OCI-LY7 (cell line): ENCODE measurements around the gene CLEC12A. TPM values are rescaled to one million over a fixed set of nuclear protein-coding genes. Genes with fewer than 3 reads are reported as not detected.

Source experiments
- BruUV-seq: library from RNA; stranded (reverse); fragments of 400-500 nt; replicated peaks from 2 replicates; lab custom pipeline; 2021; lab: Mats Ljungman, UMichigan
- CTCF ChIA-PET: fragments of 300-600 bp; sonication (Branson Sonifier 250); formaldehyde crosslinking; loops from one replicate; lab custom pipeline; 2022; ENCODE audit warnings: antibody characterized with exemption; ENCODE audit not compliant: unreplicated experiment; lab: Charles Lee
- POLR2A ChIA-PET: fragments of 300-600 bp; sonication (Branson Sonifier 250); formaldehyde crosslinking; loops from one replicate; lab custom pipeline; 2022; ENCODE audit warnings: antibody characterized with exemption; lab: Charles Lee
- DNase-seq: peaks from one replicate; pipeline ENCODE4 v3.0.0-alpha.2; 2015; ENCODE audit warnings: low spot score
- H2AFZ ChIP-seq: fragments of 200-600 bp; sonication (generic), shearing (Covaris generic); 2 replicates; pipeline ENCODE4 v1.6.1; 2014; ENCODE audit warnings: mild to moderate bottlenecking, antibody characterized with exemption, low read length, moderate library complexity
- H3K27ac ChIP-seq: fragments of 200-600 bp; sonication (generic); 2 replicates; pipeline ENCODE4 v1.5.1; 2014; ENCODE audit warnings: mixed run types, low read depth, mild to moderate bottlenecking, moderate library complexity, low read length, inconsistent platforms; ENCODE audit not compliant: poor library complexity, severe bottlenecking
- H3K36me3 ChIP-seq: fragments of 200-600 bp; sonication (generic); 2 replicates; pipeline ENCODE4 v1.6.1; 2014; ENCODE audit warnings: mild to moderate bottlenecking, antibody characterized with exemption, low read length, moderate library complexity, mixed read lengths; ENCODE audit not compliant: insufficient read depth
- H3K4me1 ChIP-seq: fragments of 200-600 bp; sonication (generic); 2 replicates; pipeline ENCODE4 v1.5.1; 2014; ENCODE audit warnings: mild to moderate bottlenecking, low read length; ENCODE audit not compliant: insufficient read depth, poor library complexity, severe bottlenecking
- H3K4me2 ChIP-seq: fragments of 200-600 bp; sonication (generic); 2 replicates; pipeline ENCODE4 v1.6.1; 2014; ENCODE audit warnings: mild to moderate bottlenecking, low read length
- H3K4me3 ChIP-seq: fragments of 200-600 bp; sonication (generic); 2 replicates; pipeline ENCODE4 v1.5.1; 2014; ENCODE audit warnings: mild to moderate bottlenecking, low read depth, low read length; ENCODE audit not compliant: poor library complexity, severe bottlenecking
- H3K79me2 ChIP-seq: fragments of 200-600 bp; sonication (generic); 2 replicates; pipeline ENCODE4 v1.6.1; 2016; ENCODE audit warnings: low read depth, mild to moderate bottlenecking, low read length, moderate library complexity, mixed read lengths; ENCODE audit not compliant: insufficient read depth
- H3K9me2 ChIP-seq: fragments of 200-600 bp; sonication (generic); 2 replicates; pipeline ENCODE4 v1.6.1; 2016; ENCODE audit warnings: mild to moderate bottlenecking, low read length, mixed read lengths; ENCODE audit not compliant: insufficient read depth
- H3K9me3 ChIP-seq: fragments of 200-600 bp; sonication (generic); 2 replicates; pipeline ENCODE4 v1.6.1; 2014; ENCODE audit warnings: mild to moderate bottlenecking, mixed run types, low read length, mixed read lengths
- H4K20me1 ChIP-seq: fragments of 200-600 bp; sonication (generic); 2 replicates; pipeline ENCODE4 v1.6.1; 2014; ENCODE audit warnings: mild to moderate bottlenecking, antibody characterized with exemption, low read length, moderate library complexity, mixed read lengths; ENCODE audit not compliant: insufficient read depth
- EZH2phosphoT487 ChIP-seq: fragments of 200-600 bp; sonication (generic); IDR thresholded peaks from 2 replicates; pipeline ENCODE4 v1.6.1; 2018; ENCODE audit warnings: low read depth, borderline replicate concordance, mild to moderate bottlenecking, mixed run types, antibody characterized with exemption, low read length, moderate library complexity, mixed read lengths
- intact Hi-C: fragments of 100-400 bp; cut with micrococcal nuclease; formaldehyde crosslinking; loops from one replicate; pipeline ENCODE4 v1.10.0; 2022; ENCODE audit not compliant: unreplicated experiment
- total RNA-seq, 2 experiments: library from RNA; depleted of rRNA in 1 of 2; stranded (reverse); fragments of >200 nt in 1 of 2; shearing (Covaris generic) in 1 of 2; gene quantifications; 2 replicates each; pipeline ENCODE4 v1.2.3, GENCODE V29; 2014 to 2022
- TF ChIP-seq, protein P1 (sequence below): fragments of 200-600 bp; sonication (generic); conservative IDR thresholded peaks from 2 replicates; pipeline ENCODE4 v1.5.1; 2014; ENCODE audit warnings: mild to moderate bottlenecking, antibody characterized with exemption, low read length, moderate library complexity, mixed read lengths

Gene CLEC12A
- total RNA-seq, 2 experiments from 2014 or later: not detected

DNA sequence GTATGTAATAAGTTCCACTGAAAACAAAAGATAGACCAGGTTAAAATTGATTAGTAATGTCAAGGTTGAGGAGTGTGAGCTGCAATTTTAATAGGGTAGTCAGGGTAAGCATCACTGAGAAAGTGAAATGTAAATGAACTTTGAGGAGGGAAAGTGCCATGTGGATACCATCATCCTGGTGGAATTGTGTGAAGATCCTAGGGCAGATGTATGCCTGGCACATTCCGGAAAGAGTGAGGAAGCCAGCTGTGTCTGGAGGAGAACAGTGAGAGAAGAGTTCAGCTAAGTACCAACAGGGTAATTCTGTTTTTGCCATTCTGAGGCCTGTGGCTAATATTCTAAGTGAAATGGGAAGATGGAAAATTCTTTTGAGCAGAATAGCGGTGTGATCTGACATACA, 36.2 kb upstream of the CLEC12A start:
- Histone ChIP-seq H3K9me2 (no peaks in the 10 kb centered on the region), H3K4me1 (peaks cover 5% of the 10 kb centered on the region), H3K9me3 (no peaks in the 10 kb centered on the region), H2AFZ (no peak overlapping the region), H4K20me1 (no peaks in the 10 kb centered on the region), H3K79me2 (no peaks in the 10 kb centered on the region), H3K4me3 (no peak overlapping the region), H3K4me2 (no peak overlapping the region), H3K27ac (no peak overlapping the region), H3K36me3 (no peaks in the 10 kb centered on the region)
- no peak for TF ChIP-seq EZH2phosphoT487
- TF ChIP-seq, protein P1, sequence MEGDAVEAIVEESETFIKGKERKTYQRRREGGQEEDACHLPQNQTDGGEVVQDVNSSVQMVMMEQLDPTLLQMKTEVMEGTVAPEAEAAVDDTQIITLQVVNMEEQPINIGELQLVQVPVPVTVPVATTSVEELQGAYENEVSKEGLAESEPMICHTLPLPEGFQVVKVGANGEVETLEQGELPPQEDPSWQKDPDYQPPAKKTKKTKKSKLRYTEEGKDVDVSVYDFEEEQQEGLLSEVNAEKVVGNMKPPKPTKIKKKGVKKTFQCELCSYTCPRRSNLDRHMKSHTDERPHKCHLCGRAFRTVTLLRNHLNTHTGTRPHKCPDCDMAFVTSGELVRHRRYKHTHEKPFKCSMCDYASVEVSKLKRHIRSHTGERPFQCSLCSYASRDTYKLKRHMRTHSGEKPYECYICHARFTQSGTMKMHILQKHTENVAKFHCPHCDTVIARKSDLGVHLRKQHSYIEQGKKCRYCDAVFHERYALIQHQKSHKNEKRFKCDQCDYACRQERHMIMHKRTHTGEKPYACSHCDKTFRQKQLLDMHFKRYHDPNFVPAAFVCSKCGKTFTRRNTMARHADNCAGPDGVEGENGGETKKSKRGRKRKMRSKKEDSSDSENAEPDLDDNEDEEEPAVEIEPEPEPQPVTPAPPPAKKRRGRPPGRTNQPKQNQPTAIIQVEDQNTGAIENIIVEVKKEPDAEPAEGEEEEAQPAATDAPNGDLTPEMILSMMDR: no peak
- intact Hi-C loops: no loop called here
- ChIA-PET CTCF (no interaction called here), POLR2A (no interaction called here)
- DNase-seq: no peak
- BruUV-seq: no TSS peak

DNA sequence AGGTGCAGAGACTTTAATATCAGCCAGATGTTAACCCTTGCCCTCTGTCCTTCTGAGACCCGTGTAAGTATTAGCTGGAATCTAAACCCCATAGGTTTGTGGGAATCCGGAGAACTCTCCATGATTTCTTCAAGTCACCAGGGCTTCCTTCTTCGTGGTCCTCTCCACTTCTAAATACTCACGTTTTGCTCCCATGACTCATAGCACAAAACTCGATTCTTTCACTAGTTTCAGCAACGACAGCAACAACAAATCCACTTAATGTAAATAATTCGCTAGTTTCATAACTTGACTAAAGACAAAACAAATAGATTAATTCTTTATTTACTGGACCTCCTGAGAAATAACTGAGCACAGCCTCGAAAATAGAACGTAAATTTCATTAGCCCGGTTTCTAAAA, 34.6 kb upstream of the CLEC12A start:
- H3K4me1 ChIP-seq: peaks cover 5% of the 10 kb centered on the region
- no peaks in the 10 kb centered on the region for H3K9me3 ChIP-seq
- H3K4me3 ChIP-seq: no peak overlapping the region
- H3K27ac ChIP-seq: no peak overlapping the region
- BruUV-seq: no TSS peak
- CTCF ChIA-PET: no interaction called here
- no peak overlapping the region for H2AFZ ChIP-seq
- no peaks in the 10 kb centered on the region for H3K79me2 ChIP-seq
- DNase-seq: no peak
- no peaks in the 10 kb centered on the region for H4K20me1 ChIP-seq
- POLR2A ChIA-PET: no interaction called here
- TF ChIP-seq EZH2phosphoT487: no peak
- TF ChIP-seq, protein P1: no peak
- no peaks in the 10 kb centered on the region for H3K36me3 ChIP-seq
- H3K9me2 ChIP-seq: no peaks in the 10 kb centered on the region
- H3K4me2 ChIP-seq: no peak overlapping the region
- intact Hi-C loops: no loop called here

DNA sequence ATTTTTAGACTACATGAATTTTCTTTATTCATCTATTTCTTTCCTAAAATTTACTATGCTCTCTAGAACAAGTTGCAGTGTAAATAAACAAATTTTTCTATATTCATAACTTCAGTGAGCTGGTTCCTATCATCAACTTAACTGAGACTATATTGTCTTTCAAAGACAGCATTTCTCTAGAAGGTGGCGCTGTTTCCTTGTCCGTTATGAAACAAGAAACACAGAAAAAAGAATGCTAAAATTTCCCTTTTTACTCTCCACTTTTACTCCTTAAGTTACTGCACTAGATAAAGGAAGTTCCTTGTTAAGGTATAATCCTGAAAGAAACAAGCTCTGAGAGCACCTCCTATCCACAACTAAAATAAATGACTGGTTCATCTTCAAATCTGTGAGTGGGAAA, 30.8 kb upstream of the CLEC12A start:
- H3K79me2 ChIP-seq: no peaks in the 10 kb centered on the region
- H3K9me3 ChIP-seq: no peaks in the 10 kb centered on the region
- no peak overlapping the region for H3K4me2 ChIP-seq
- intact Hi-C loops: no loop called here
- no peaks in the 10 kb centered on the region for H3K36me3 ChIP-seq
- no peaks in the 10 kb centered on the region for H4K20me1 ChIP-seq
- no peaks in the 10 kb centered on the region for H3K9me2 ChIP-seq
- no peak for TF ChIP-seq EZH2phosphoT487
- TF ChIP-seq, protein P1: peak; percentile 73
- no peak overlapping the region for H3K27ac ChIP-seq
- peak; percentile 12 for DNase-seq
- H3K4me3 ChIP-seq: no peak overlapping the region
- ChIA-PET POLR2A (interaction anchor here (0.6 kb wide), 1 partner anchor 47 kb away, joined by 3 read pairs; no protein-coding TSS in a partner anchor), CTCF (no interaction called here)
- no TSS peak for BruUV-seq
- no peak overlapping the region for H2AFZ ChIP-seq
- H3K4me1 ChIP-seq: peaks cover 5% of the 10 kb centered on the region
